C4-2B (cell line): ENCODE data around the gene HSDL1.

Source experiments
- H3K27ac ChIP-seq: fragments of 450-650 bp; 2 replicates; pipeline ENCODE4 v1.5.1; 2017
- ZFX ChIP-seq: fragments of 450-650 bp; IDR thresholded peaks from 2 replicates; pipeline ENCODE4 v1.6.1; 2017
- TF ChIP-seq, protein P1 (sequence below): fragments of 450-650 bp; conservative IDR thresholded peaks from 2 replicates; pipeline ENCODE4 v1.5.1; 2017; ENCODE audit warnings: mild to moderate bottlenecking

HSDL1 gene

DNA sequence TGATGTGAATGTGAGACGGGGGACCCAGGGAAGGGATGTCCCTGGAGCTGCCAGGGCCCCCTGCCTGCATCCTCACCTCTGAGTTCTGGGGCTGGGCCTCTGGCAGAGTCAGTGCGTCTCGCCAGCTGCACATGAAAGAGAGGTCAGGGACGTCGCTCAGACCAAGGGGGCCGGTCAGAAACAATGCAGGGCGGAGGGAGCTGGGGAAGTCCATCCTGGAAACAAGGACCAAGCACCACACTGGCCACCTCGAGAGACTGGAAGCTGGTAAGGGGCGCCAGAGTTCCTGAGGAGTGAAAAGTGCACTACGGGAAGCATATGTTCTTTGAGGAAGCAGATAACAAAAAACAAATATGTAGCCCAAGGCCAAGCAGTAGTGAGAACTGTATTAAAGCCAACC lies 39.8 kb upstream of the HSDL1 start:
- TF ChIP-seq ZFX, result no peak
- TF ChIP-seq, protein P1, sequence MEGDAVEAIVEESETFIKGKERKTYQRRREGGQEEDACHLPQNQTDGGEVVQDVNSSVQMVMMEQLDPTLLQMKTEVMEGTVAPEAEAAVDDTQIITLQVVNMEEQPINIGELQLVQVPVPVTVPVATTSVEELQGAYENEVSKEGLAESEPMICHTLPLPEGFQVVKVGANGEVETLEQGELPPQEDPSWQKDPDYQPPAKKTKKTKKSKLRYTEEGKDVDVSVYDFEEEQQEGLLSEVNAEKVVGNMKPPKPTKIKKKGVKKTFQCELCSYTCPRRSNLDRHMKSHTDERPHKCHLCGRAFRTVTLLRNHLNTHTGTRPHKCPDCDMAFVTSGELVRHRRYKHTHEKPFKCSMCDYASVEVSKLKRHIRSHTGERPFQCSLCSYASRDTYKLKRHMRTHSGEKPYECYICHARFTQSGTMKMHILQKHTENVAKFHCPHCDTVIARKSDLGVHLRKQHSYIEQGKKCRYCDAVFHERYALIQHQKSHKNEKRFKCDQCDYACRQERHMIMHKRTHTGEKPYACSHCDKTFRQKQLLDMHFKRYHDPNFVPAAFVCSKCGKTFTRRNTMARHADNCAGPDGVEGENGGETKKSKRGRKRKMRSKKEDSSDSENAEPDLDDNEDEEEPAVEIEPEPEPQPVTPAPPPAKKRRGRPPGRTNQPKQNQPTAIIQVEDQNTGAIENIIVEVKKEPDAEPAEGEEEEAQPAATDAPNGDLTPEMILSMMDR, result no peak
- H3K27ac ChIP-seq, result no peak overlapping the region

DNA sequence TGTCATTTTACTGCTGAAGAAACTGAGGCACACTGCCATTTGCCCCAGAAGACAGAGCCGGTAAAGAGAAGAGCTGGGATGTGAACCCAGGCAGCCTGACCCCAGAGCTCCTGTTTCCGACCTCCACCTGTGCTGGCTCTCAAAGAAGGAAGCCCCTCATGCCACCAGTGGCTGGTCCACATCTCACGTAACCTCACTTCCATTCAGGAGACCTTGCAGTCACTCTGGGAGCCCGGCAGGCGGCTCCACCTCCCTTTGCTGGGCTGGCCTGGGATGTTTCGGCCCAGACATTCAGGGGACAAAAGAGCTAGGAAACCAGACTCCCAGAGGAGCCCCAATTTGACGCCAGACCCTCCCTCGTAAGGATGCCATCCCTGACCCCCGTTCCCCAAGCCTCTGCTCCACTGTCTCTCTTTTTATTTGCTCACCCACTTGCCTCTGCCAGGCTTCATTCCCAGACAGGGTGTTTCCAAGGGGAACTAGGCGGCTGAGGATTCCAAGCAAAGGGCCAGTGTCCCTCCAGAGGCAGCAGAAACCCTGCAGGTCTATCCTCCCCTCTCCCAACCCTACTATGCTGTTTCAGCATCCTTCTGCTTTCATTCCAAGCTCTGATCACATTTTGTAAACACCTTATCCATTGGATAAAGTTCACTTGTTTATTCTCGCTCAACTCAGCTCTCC lies 39.1 kb upstream of the HSDL1 start:
- H3K27ac ChIP-seq, result no peak overlapping the region
- TF ChIP-seq, protein P1, result peak; percentile 47
- no peak for TF ChIP-seq ZFX

DNA sequence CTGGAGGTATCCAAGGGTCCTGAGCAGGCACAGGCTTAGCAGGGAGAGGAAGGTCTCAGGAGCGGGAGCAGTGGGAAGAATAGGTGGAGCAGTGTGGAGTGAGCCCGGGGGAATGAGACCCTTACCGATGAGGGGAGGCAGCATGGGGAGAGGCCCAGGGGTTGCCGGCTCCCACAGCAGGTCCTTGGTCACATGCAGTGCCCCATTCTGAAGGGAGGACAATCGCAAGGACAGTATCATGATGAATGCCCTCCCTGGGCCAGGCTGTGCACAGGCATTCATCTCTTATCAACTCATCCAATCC lies 38.5 kb upstream of the HSDL1 start:
- no peak for TF ChIP-seq ZFX
- TF ChIP-seq, protein P1, result no peak
- no peak overlapping the region for H3K27ac ChIP-seq

DNA sequence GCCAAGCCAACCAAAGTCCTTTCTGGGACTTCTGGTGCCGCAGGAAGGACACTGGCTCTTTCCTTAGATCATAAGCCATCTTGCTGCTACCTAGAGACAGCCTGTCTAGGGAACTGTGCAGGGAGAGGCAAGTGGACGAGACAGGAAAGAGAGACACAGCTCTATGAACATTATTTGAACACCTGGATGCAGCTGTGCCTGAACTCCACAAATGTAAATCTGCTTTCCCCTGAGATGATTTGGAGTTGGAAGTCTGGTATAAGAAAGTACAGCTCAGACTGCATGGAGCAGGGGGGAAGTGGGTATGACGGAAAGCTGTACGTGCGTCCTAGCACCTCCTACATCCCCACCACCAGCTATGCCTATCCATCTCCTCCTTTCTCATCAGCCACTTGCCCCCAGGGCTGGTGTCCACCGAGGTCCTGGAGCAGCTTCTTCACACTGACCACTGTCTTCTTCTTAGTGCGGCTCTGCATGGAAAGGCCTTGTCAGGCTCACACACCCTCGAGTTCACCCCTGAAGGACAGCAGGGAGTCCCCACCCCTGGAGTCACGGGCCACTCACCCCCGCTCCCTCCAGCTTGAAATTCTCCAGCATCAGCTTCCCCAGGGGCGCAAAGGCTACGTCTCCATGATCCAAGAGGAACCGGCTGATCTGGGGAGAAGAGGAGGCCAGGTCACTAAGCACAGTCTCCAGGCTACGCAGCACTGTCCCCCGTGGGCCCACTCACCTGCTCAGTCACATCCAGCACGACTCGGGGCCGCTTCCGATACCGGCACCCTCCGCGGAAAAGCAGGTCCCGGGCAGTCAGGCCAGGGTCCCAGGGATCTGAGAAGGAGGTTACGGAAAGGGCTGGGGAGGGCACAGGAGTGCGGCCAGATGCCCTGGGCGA lies 37.9 kb upstream of the HSDL1 start:
- H3K27ac ChIP-seq, result no peak overlapping the region
- TF ChIP-seq, protein P1, result no peak
- no peak for TF ChIP-seq ZFX

DNA sequence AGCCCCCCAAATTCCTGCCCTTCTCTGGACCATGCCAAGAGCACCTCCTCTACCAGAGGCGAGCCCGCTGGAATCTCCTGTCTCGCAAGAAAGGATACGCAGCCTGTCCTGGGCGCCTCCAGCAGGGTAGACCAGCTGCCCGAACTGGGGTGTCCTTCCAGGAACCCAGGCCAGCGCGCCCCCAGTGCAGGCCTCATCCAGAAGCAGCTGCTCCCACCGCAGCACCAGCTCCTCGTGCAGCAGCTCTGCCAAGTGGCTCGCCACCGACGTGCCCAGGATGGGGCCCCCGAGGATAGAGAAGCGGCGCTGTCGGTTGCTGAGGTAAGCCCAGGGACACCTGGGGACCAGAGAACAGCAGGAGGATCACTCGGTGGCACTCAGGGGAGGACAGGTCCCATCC lies 37.1 kb upstream of the HSDL1 start:
- TF ChIP-seq, protein P1, result no peak
- no peak for TF ChIP-seq ZFX
- no peak overlapping the region for H3K27ac ChIP-seq

DNA sequence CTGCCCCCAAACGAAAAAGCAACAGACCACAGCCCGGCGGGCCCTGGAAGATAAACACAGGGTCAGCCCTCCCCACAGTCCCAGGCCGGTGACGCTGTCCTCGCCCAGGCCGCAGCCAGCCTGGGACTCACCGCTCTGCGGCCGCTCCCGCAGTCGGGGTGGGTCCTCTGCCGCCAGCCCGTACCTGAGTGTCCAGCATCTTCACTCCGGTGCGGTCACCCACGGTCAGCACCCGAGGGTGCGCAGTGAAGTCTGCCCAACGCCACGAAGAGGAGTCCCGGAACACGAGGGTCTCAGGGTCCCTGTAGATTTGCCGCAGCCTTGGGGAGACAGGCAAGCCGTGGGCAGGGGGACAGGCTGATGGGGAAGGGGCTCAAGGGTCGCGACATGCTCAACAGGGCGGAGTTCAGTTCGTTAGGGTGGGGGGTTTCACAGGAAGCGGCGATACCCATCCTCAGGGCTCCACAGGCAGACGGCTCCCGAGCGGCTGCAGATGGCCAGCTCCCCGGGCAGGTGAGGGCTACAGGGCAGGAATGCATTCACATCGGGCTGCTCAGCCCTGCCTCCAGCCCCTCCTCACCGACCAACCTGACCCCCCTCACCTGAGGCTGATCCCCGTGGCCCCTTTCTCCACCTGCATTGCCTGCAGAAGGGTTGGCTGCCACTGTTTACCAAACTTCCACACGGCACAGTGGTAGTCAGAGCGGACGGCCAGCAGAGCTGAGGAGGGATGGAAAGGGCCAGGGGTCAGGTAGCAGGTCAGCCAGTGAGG lies 36.4 kb upstream of the HSDL1 start:
- no peak for TF ChIP-seq ZFX
- TF ChIP-seq, protein P1, result no peak
- no peak overlapping the region for H3K27ac ChIP-seq
